HEK293T (cell line): ENCODE data around the gene TBX10.

Experiments
- BHLHE40 ChIP-seq: fragments of 450-650 bp; IDR thresholded peaks from 2 replicates; pipeline ENCODE4 v1.6.1; 2016; ENCODE audit warnings: mild to moderate bottlenecking, moderate library complexity, borderline replicate concordance
- CTBP1 ChIP-seq: fragments of 450-650 bp; IDR thresholded peaks from 2 replicates; pipeline ENCODE4 v1.6.1; 2016; ENCODE audit warnings: borderline replicate concordance
- ELF4 ChIP-seq: fragments of 450-650 bp; IDR thresholded peaks from 2 replicates; pipeline ENCODE4 v1.6.1; 2017; ENCODE audit warnings: antibody characterized with exemption
- FOXA1 ChIP-seq: fragments of 450-650 bp; IDR thresholded peaks from 2 replicates; pipeline ENCODE4 v1.6.1; 2016; ENCODE audit warnings: mild to moderate bottlenecking
- FOXM1 ChIP-seq: fragments of 450-650 bp; IDR thresholded peaks from 2 replicates; pipeline ENCODE4 v1.6.1; 2017; ENCODE audit warnings: mild to moderate bottlenecking, borderline replicate concordance
- HDGF ChIP-seq: fragments of 450-650 bp; IDR thresholded peaks from 2 replicates; pipeline ENCODE4 v1.6.1; 2017; ENCODE audit warnings: antibody characterized with exemption, borderline replicate concordance
- L3MBTL2 ChIP-seq: fragments of 450-650 bp; conservative IDR thresholded peaks from 2 replicates; pipeline ENCODE4 v1.6.1; 2016; ENCODE audit warnings: mild to moderate bottlenecking
- LEF1 ChIP-seq: fragments of 450-650 bp; IDR thresholded peaks from 2 replicates; pipeline ENCODE4 v1.6.1; 2017; ENCODE audit warnings: mild to moderate bottlenecking, borderline replicate concordance
- NFRKB ChIP-seq: fragments of 450-650 bp; IDR thresholded peaks from 2 replicates; pipeline ENCODE4 v1.6.1; 2016; ENCODE audit warnings: mild to moderate bottlenecking, moderate library complexity
- PKNOX1 ChIP-seq: fragments of 450-650 bp; IDR thresholded peaks from 2 replicates; pipeline ENCODE4 v1.6.1; 2016
- SP1 ChIP-seq: fragments of 450-650 bp; IDR thresholded peaks from 2 replicates; pipeline ENCODE4 v1.6.1; 2017
- SUZ12 ChIP-seq: fragments of 450-650 bp; IDR thresholded peaks from 2 replicates; pipeline ENCODE4 v1.6.1; 2016; ENCODE audit warnings: mild to moderate bottlenecking
- TARDBP ChIP-seq: fragments of 450-650 bp; IDR thresholded peaks from 2 replicates; pipeline ENCODE4 v1.6.1; 2016
- ZNF384 ChIP-seq: fragments of 450-650 bp; IDR thresholded peaks from 2 replicates; pipeline ENCODE4 v1.6.1; 2016

GRCh38 chr11:67667490-67668191, 28.1 kb upstream of the TBX10 start:
- TF ChIP-seq SUZ12 (no peak), ZNF384 (no peak), FOXA1 (no peak), BHLHE40 (no peak), L3MBTL2 (no peak), TARDBP (no peak), SP1 (no peak), ELF4 (no peak), HDGF (no peak), CTBP1 (no peak), PKNOX1 (no peak), LEF1 (no peak), FOXM1 (no peak), NFRKB (no peak)
